ENCODE results near the gene MOSMO.
"Not testable (repeated sequence)": the region's sequence is repeated elsewhere in the genome, so short reads cannot be mapped to it uniquely, and the experiment has no call there.

MOSMO gene

GRCh38 chr16:22099256-22099975 lies 91.5 kb downstream of the MOSMO start:
- no peak overlapping the region for H3K27ac ChIP-seq
- TF ChIP-seq CTCF (IDR thresholded peaks at IDR 0.05): no peak
- no peak overlapping the region for H3K4me3 ChIP-seq
- DNase-seq (ENCODE audit: low spot score): no peak

GRCh38 chr16:22103441-22103840 lies 95.5 kb downstream of the MOSMO start:
- TF ChIP-seq CTCF (IDR thresholded peaks at IDR 0.05): no peak
- no peak overlapping the region for H3K27ac ChIP-seq
- H3K4me3 ChIP-seq: no peak overlapping the region
- no peak for DNase-seq (ENCODE audit: low spot score)

- TF ChIP-seq CTCF (IDR thresholded peaks at IDR 0.05): no peak
- H3K4me3 ChIP-seq: no peak overlapping the region
- DNase-seq (ENCODE audit: low spot score): no peak
- no peak overlapping the region for H3K27ac ChIP-seq
These were observed 101.5 kb downstream of the MOSMO start for GRCh38 chr16:22109258-22109898.

GRCh38 chr16:22111629-22112028 lies 103.7 kb downstream of the MOSMO start:
- H3K4me3 ChIP-seq; DNase-seq (ENCODE audit: low spot score); H3K27ac ChIP-seq: not testable (repeated sequence)

- Histone ChIP-seq H3K27ac (no peak overlapping the region), H3K4me3 (no peak overlapping the region)
- DNase-seq (ENCODE audit: low spot score): no peak
- no peak for TF ChIP-seq CTCF (IDR thresholded peaks at IDR 0.05)
These were observed 108.3 kb downstream of the MOSMO start for GRCh38 chr16:22116095-22116700.

- Histone ChIP-seq H3K4me3 (no peak overlapping the region), H3K27ac (no peak overlapping the region)
- no peak for TF ChIP-seq CTCF (IDR thresholded peaks at IDR 0.05)
- DNase-seq (ENCODE audit: low spot score): no peak
These were observed 109.7 kb downstream of the MOSMO start for GRCh38 chr16:22117609-22118008.

GRCh38 chr16:22120440-22120839 lies 112.5 kb downstream of the MOSMO start:
- TF ChIP-seq CTCF (IDR thresholded peaks at IDR 0.05): no peak
- H3K4me3 ChIP-seq: no peak overlapping the region
- DNase-seq (ENCODE audit: low spot score): no peak
- H3K27ac ChIP-seq: no peak overlapping the region
